ENCODE data around the gene TRO.

Gene TRO, protein sequence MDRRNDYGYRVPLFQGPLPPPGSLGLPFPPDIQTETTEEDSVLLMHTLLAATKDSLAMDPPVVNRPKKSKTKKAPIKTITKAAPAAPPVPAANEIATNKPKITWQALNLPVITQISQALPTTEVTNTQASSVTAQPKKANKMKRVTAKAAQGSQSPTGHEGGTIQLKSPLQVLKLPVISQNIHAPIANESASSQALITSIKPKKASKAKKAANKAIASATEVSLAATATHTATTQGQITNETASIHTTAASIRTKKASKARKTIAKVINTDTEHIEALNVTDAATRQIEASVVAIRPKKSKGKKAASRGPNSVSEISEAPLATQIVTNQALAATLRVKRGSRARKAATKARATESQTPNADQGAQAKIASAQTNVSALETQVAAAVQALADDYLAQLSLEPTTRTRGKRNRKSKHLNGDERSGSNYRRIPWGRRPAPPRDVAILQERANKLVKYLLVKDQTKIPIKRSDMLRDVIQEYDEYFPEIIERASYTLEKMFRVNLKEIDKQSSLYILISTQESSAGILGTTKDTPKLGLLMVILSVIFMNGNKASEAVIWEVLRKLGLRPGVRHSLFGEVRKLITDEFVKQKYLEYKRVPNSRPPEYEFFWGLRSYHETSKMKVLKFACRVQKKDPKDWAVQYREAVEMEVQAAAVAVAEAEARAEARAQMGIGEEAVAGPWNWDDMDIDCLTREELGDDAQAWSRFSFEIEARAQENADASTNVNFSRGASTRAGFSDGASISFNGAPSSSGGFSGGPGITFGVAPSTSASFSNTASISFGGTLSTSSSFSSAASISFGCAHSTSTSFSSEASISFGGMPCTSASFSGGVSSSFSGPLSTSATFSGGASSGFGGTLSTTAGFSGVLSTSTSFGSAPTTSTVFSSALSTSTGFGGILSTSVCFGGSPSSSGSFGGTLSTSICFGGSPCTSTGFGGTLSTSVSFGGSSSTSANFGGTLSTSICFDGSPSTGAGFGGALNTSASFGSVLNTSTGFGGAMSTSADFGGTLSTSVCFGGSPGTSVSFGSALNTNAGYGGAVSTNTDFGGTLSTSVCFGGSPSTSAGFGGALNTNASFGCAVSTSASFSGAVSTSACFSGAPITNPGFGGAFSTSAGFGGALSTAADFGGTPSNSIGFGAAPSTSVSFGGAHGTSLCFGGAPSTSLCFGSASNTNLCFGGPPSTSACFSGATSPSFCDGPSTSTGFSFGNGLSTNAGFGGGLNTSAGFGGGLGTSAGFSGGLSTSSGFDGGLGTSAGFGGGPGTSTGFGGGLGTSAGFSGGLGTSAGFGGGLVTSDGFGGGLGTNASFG (N-terminal part only)

DNA sequence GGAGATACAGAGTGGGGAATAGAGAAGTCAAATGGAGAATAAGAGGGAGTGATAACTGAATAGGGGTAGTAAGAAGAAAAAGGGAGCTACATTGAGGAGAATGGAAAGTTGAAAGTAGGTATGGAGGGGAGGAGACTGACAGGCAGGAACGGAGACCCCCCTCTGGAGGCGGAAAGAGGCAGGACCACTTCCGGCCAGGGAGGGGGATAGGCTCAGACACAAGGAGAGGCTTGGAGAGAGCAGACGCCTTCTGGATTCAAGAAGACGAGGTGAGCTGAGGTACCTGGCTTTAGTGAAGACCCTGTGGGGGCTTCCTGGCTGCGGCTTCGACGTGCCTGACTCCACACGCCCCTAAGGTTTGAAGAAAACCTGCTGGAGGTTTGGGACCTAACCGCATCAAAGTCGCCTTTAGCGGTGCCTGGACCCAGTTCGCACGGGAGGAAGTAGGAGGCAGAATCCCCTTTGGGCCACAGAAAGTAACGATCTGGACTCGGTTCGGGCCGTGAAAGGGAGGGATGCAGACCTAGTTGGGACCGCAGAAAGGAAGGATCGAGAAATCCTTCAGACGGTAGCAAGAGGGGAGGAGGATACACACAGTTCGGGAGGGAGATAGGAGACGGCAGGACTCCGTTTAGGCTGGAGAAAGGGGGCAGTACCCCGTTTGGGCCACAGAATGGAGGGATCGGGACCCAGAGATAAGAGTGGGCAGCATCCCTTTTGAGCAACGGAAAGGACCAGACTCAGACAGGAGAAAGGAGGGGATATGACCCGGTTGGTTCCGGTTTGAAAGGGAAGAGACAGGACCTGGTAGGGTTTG is at the start of gene TRO:
TRO (plus strand) TSS at position 215 of the 817 bp plus-strand sequence. CDS start 1,423 bp downstream, outside the sequence.
- H3K27ac Mint-ChIP-seq: no peak within 1 kb of the TSS
- peak; percentile 24 for DNase-seq
- no peaks in the 10 kb centered on the region for H3K36me3 Mint-ChIP-seq
- peaks cover 11% of the 10 kb centered on the region for H3K27me3 Mint-ChIP-seq
- H3K9me3 Mint-ChIP-seq: no peaks in the 10 kb centered on the region
- H3K4me3 Mint-ChIP-seq: peak within 1 kb of the TSS; percentile 76
- peaks cover 17% of the 10 kb centered on the region for H3K4me1 Mint-ChIP-seq
- CTCF ChIA-PET: no interaction called here

DNA sequence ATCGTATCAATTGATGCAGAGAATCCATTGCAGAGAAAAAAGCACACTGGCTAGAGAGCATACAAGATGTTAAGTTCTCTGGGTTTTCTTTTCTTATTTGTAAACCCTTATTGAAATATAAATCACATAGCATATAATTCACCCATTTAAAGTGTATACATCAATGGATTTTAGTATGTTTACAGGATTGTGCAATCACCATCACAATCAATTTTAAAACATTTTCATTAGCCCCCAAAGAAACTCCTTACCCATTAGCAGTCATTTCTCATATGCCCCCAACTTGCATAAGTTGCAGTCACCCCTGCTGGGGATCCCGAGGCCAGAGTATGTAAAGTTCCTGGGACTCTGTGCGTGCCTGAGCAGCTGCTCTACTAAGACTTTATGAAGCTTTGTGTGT is 34.9 kb upstream of the TRO start:
- no peak overlapping the region for H3K27ac Mint-ChIP-seq
- CTCF ChIA-PET: no interaction called here

DNA sequence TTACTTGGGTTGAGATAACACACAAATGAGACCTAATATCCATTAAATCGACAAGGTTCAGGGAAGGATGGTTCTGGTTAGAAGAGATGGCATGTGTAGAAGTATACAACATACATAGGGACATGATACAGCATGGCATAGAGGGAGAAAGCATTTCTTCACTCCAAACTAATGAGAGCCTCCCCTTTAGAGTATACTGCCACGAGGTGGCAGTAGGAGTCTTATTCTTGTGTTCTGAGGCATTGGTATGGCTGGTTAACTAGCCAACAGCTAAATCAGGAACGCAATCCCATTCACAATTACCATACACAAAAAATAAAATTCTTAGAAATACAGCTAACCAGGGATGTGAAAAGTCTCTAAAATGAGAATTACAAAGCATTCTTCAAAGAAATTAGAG is 29.1 kb upstream of the TRO start:
- no peaks in the 10 kb centered on the region for H3K4me1 Mint-ChIP-seq
- H3K9me3 Mint-ChIP-seq: no peaks in the 10 kb centered on the region
- peak; percentile 37 for DNase-seq
- no peak overlapping the region for H3K27ac Mint-ChIP-seq
- no peaks in the 10 kb centered on the region for H3K36me3 Mint-ChIP-seq
- no peaks in the 10 kb centered on the region for H3K27me3 Mint-ChIP-seq
- no peak overlapping the region for H3K4me3 Mint-ChIP-seq
- CTCF ChIA-PET: interaction anchor here (0.8 to 2.2 kb wide), 4 partner anchors 120 to 1357 kb away, joined by 3 to 13 read pairs (median 4); no protein-coding TSS in a partner anchor

More for the DNA sequence above, 34.9 kb upstream of the TRO start:
- no peaks in the 10 kb centered on the region for H3K9me3 Mint-ChIP-seq
- H3K4me1 Mint-ChIP-seq: no peaks in the 10 kb centered on the region
- no peaks in the 10 kb centered on the region for H3K36me3 Mint-ChIP-seq
- H3K4me3 Mint-ChIP-seq: no peak overlapping the region
- no peak for DNase-seq
- H3K27me3 Mint-ChIP-seq: no peaks in the 10 kb centered on the region

DNA sequence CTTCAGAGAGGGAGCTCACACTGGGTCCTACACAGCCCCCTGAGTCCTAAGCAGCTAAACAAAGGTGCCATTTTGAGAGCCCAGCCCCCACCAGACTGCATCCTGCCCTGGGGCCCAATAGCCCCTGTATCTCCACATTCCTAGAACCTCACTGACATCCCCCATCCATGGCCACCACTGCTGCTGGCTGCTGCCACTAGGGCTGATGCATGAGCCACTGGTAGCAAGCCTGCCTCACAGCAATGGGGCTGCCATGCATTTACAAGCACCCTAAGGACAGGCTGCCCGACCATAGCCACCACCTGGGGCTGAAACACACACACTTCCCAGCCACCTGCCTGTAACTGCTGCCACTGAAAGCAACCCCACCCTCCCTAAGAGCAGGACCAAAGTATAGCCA is 26.5 kb upstream of the TRO start:
- Mint-ChIP-seq H3K27ac (no peak overlapping the region), H3K36me3 (no peaks in the 10 kb centered on the region), H3K27me3 (no peaks in the 10 kb centered on the region), H3K9me3 (no peaks in the 10 kb centered on the region), H3K4me1 (no peaks in the 10 kb centered on the region), H3K4me3 (no peak overlapping the region)
- no peak for DNase-seq
- CTCF ChIA-PET: no interaction called here

DNA sequence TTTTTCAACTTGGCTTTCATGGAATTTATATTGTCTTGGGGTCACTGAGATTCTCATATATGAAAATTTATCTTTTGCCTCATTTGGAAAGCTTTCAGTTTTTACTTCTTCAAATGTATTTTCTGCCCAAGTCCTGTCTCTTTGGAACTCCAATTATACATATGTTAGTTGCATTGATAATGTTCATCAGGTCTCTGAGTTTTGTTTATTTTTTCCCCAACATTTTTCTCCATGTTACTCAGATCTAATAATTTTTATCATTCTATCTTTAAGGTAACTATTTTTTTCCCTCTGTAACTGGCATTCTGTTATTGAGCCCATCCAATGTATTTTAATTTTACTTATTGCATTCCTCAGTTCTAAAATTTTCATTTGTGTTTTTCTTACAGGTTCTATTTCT is 10.7 kb upstream of the TRO start:
- Mint-ChIP-seq H3K4me3 (no peak overlapping the region), H3K4me1 (no peaks in the 10 kb centered on the region), H3K9me3 (peaks cover 3% of the 10 kb centered on the region), H3K27ac (no peak overlapping the region), H3K27me3 (no peaks in the 10 kb centered on the region), H3K36me3 (no peaks in the 10 kb centered on the region)
- no peak for DNase-seq
- CTCF ChIA-PET: no interaction called here

DNA sequence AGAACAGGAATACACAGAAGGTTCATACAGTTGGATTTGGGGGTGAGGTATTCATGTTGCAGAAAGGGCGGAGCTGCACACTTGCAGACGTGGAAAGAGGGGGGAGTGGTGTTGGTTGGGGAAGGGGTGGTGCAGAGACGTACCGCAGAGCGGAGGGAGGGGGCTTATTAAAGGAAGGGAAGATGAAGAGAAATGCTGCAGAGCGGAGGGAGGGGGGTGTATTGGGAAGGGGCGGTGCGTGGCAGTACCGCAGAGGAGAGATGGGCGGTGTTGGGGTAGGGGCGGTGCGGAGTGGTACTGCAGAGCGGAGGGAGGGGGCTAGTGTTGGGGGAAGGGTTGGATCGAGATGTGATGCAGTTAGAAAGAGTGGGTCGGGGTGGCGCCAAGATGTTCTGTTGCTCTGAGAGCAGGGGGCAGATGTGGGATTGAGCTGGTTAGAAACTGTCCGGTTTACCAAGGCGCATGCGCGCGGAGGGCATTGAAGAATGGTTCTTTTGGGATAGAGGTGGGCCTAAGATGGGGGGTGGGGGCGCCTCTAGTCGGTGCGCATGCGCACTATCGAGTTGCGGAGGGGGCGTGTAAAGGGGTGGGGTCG is 900 bp downstream of the TRO start:
- H3K4me3 Mint-ChIP-seq: peak overlapping the region; percentile 76
- H3K27me3 Mint-ChIP-seq: peaks cover 11% of the 10 kb centered on the region
- H3K36me3 Mint-ChIP-seq: no peaks in the 10 kb centered on the region
- H3K9me3 Mint-ChIP-seq: no peaks in the 10 kb centered on the region
- H3K4me1 Mint-ChIP-seq: peaks cover 17% of the 10 kb centered on the region
- peak; percentile 62 for DNase-seq
- H3K27ac Mint-ChIP-seq: no peak overlapping the region
- CTCF ChIA-PET: no interaction called here

DNA sequence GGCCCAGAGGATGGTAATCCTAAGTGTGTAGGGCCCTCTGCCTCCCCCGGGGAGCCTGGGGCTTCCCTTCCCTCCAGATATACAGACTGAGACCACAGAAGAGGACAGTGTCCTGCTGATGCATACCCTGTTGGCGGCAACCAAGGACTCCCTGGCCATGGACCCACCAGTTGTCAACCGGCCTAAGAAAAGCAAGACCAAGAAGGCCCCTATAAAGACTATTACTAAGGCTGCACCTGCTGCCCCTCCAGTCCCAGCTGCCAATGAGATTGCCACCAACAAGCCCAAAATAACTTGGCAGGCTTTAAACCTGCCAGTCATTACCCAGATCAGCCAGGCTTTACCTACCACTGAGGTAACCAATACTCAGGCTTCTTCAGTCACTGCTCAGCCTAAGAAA is 1.9 kb downstream of the TRO start:
- H3K4me3 Mint-ChIP-seq: no peak overlapping the region
- peaks cover 17% of the 10 kb centered on the region for H3K4me1 Mint-ChIP-seq
- H3K9me3 Mint-ChIP-seq: no peaks in the 10 kb centered on the region
- H3K36me3 Mint-ChIP-seq: no peaks in the 10 kb centered on the region
- CTCF ChIA-PET: no interaction called here
- peaks cover 11% of the 10 kb centered on the region for H3K27me3 Mint-ChIP-seq
- H3K27ac Mint-ChIP-seq: no peak overlapping the region
- DNase-seq: no peak

DNA sequence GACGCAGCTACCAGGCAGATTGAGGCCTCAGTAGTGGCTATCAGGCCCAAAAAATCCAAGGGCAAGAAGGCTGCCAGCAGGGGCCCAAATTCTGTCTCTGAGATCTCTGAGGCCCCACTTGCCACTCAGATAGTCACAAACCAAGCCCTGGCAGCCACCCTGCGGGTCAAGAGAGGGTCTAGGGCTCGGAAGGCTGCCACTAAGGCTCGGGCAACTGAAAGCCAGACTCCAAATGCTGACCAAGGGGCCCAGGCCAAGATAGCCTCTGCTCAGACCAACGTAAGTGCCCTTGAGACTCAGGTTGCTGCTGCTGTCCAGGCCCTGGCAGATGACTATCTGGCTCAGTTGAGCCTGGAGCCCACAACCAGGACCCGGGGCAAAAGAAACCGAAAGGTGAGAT is 2.8 kb downstream of the TRO start:
- no peak for DNase-seq
- no peaks in the 10 kb centered on the region for H3K36me3 Mint-ChIP-seq
- no peak overlapping the region for H3K27ac Mint-ChIP-seq
- CTCF ChIA-PET: no interaction called here
- H3K27me3 Mint-ChIP-seq: peaks cover 11% of the 10 kb centered on the region
- peaks cover 17% of the 10 kb centered on the region for H3K4me1 Mint-ChIP-seq
- H3K9me3 Mint-ChIP-seq: no peaks in the 10 kb centered on the region
- H3K4me3 Mint-ChIP-seq: no peak overlapping the region

DNA sequence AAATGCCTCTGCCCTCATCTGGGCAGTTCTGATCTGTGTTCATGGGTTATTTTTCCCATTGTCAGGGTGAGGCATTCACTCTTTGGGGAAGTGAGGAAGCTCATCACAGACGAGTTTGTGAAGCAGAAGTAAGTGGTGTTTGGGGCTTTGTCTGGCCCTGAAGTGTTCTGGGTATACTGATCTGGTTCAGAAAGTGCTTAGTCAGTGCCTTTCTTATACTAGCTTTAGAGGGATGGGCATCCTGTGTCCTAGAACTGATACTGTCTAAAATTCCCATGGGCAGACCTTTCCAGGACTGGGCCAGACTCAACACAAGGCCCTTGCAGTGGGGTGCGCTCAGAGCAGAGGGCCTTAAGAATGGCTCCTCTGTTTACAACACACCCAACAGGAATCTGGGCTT is 6.4 kb downstream of the TRO start:
- Mint-ChIP-seq H3K4me3 (no peak overlapping the region), H3K36me3 (no peaks in the 10 kb centered on the region), H3K4me1 (no peaks in the 10 kb centered on the region), H3K9me3 (no peaks in the 10 kb centered on the region), H3K27ac (peak overlapping the region; percentile 37), H3K27me3 (no peaks in the 10 kb centered on the region)
- no peak for DNase-seq
- CTCF ChIA-PET: no interaction called here

DNA sequence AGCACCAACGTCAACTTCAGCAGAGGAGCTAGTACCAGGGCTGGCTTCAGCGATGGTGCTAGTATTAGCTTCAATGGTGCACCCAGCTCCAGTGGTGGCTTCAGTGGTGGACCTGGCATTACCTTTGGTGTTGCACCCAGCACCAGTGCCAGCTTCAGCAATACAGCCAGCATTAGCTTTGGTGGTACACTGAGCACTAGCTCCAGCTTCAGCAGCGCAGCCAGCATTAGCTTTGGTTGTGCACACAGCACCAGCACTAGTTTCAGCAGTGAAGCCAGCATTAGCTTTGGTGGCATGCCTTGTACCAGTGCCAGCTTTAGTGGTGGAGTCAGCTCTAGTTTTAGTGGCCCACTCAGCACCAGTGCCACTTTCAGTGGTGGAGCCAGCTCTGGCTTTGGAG is 8.3 kb downstream of the TRO start:
- H3K4me1 Mint-ChIP-seq: no peaks in the 10 kb centered on the region
- H3K36me3 Mint-ChIP-seq: no peaks in the 10 kb centered on the region
- no peak for DNase-seq
- no peaks in the 10 kb centered on the region for H3K9me3 Mint-ChIP-seq
- no peaks in the 10 kb centered on the region for H3K27me3 Mint-ChIP-seq
- CTCF ChIA-PET: no interaction called here
- H3K27ac Mint-ChIP-seq: no peak overlapping the region
- no peak overlapping the region for H3K4me3 Mint-ChIP-seq

DNA sequence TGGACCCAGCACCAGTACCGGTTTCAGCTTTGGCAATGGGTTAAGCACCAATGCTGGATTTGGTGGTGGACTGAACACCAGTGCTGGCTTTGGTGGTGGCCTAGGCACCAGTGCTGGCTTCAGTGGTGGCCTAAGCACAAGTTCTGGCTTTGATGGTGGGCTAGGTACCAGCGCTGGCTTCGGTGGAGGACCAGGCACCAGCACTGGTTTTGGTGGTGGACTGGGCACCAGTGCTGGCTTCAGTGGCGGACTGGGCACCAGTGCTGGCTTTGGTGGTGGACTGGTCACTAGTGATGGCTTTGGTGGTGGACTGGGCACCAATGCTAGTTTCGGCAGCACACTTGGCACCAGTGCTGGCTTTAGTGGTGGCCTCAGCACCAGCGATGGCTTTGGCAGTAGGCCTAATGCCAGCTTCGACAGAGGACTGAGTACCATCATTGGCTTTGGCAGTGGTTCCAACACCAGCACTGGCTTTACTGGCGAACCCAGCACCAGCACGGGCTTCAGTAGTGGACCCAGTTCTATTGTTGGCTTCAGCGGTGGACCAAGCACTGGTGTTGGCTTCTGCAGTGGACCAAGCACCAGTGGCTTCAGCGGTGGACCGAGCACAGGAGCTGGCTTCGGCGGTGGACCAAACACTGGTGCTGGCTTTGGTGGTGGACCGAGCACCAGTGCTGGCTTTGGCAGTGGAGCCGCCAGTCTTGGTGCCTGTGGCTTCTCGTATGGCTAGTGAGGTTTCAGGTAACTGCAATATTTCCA is 9.8 kb downstream of the TRO start:
- DNase-seq: no peak
- CTCF ChIA-PET: no interaction called here
- no peak overlapping the region for H3K4me3 Mint-ChIP-seq
- no peaks in the 10 kb centered on the region for H3K4me1 Mint-ChIP-seq
- no peaks in the 10 kb centered on the region for H3K27me3 Mint-ChIP-seq
- H3K36me3 Mint-ChIP-seq: no peaks in the 10 kb centered on the region
- no peaks in the 10 kb centered on the region for H3K9me3 Mint-ChIP-seq
- no peak overlapping the region for H3K27ac Mint-ChIP-seq

DNA sequence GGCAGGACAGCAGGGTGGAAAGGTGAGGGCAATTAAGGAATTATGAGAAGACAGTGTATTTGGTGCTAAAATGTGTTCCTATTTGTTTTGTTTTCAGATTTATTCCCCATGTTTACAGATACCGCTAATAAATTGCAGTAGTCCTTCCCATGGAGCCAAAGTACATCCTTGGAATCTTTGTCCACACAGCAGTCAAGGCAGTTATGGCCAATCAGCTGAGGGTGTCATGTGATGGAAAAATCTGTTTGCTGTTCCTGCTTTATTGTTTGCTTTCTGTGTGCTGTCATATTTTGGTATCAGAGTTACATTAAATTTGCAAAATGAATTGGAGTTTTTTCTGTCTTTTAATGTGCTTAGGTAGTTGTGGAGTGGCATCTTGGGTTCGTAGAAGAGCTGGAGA is 10.5 kb downstream of the TRO start:
- H3K9me3 Mint-ChIP-seq: no peaks in the 10 kb centered on the region
- H3K4me1 Mint-ChIP-seq: no peaks in the 10 kb centered on the region
- no peak overlapping the region for H3K4me3 Mint-ChIP-seq
- no peak for DNase-seq
- no peak overlapping the region for H3K27ac Mint-ChIP-seq
- H3K36me3 Mint-ChIP-seq: no peaks in the 10 kb centered on the region
- CTCF ChIA-PET: no interaction called here
- H3K27me3 Mint-ChIP-seq: no peaks in the 10 kb centered on the region

Data from activated naive CD4-positive, alpha-beta T cell treated with anti-CD3 and anti-CD28 coated beads, Interleukin-2, amount 10 ng/mL, durations not matched to agents 7 days and 5 days (primary cell).